H1 (cell line): ENCODE data around the gene CACNA2D3. TPM values are rescaled to one million over a fixed set of nuclear protein-coding genes. Genes with fewer than 3 reads are reported as not detected.
A peak's percentile ranks its signal among the peaks of the same experiment; 100 is the strongest.

Experiments used
- CTCF ChIA-PET: fragments of 300-600 bp; sonication (Branson Sonifier 250); formaldehyde crosslinking; loops from one replicate; lab custom pipeline; 2021; ENCODE audit not compliant: partially characterized antibody; lab: Charles Lee
- POLR2A ChIA-PET: fragments of 300-600 bp; sonication (Branson Sonifier 250); formaldehyde crosslinking; loops from one replicate; lab custom pipeline; 2021; ENCODE audit warnings: inconsistent platforms; ENCODE audit not compliant: partially characterized antibody; lab: Charles Lee
- DNase-seq, 2 experiments: peaks; one replicate each; pipeline versions ENCODE4 v3.0.0 to v3.0.0-alpha.2; 2010 to 2022; ENCODE audit warnings: low spot score in 2 of 2, low read depth in 1 of 2, mixed read lengths in 1 of 2
- FAIRE-seq: peaks from 2 replicates; lab custom pipeline; 2011; peaks lifted over from hg19 to GRCh38; lab: Jason Lieb, UNC
- H2AFZ ChIP-seq: 2 replicates; pipeline ENCODE4 v1.8.1; 2012; ENCODE audit warnings: low read length, inconsistent platforms
- H2AK5ac ChIP-seq: 2 replicates; pipeline ENCODE4 v1.6.1; 2013; ENCODE audit warnings: low read depth, low read length
- H2BK120ac ChIP-seq: replicated peaks from 2 replicates; pipeline ENCODE3; 2013; ENCODE audit warnings: low read depth, low read length, inconsistent platforms
- H2BK12ac ChIP-seq: 2 replicates; pipeline ENCODE4 v1.6.1; 2013; ENCODE audit warnings: low read depth, low read length
- H2BK15ac ChIP-seq: 2 replicates; pipeline ENCODE4 v1.6.1; 2013; ENCODE audit warnings: low read length
- H2BK20ac ChIP-seq: 2 replicates; pipeline ENCODE4 v1.6.1; 2013; ENCODE audit warnings: low read length
- H2BK5ac ChIP-seq: 2 replicates; pipeline ENCODE4 v1.6.1; 2013; ENCODE audit warnings: low read depth, low read length
- H3K14ac ChIP-seq: 2 replicates; pipeline ENCODE4 v1.6.1; 2013; ENCODE audit warnings: inconsistent platforms; ENCODE audit not compliant: insufficient read length
- H3K18ac ChIP-seq: 2 replicates; pipeline ENCODE4 v1.6.1; 2013; ENCODE audit warnings: low read length; ENCODE audit errors: extremely low read depth
- H3K23ac ChIP-seq: 2 replicates; pipeline ENCODE4 v1.6.1; 2013; ENCODE audit warnings: inconsistent platforms; ENCODE audit not compliant: insufficient read length
- H3K23me2 ChIP-seq: 2 replicates; pipeline ENCODE4 v1.6.1; 2013; ENCODE audit warnings: low read depth, low read length
- H3K27ac ChIP-seq: 2 replicates; pipeline ENCODE4 v1.6.1; 2011; ENCODE audit warnings: low read depth, low read length, inconsistent platforms
- H3K27me3 ChIP-seq, 4 experiments: replicated peaks in 1 of 4; 1 replicate in 1 of 4; 2 replicates in 3 of 4; pipeline versions ENCODE4 v1.6.1 to v1.8.1; 2011 to 2013; ENCODE audit warnings: low read length in 3 of 4, mild to moderate bottlenecking in 3 of 4, inconsistent platforms in 2 of 4, mixed read lengths in 2 of 4, moderate library complexity in 1 of 4; ENCODE audit not compliant: control insufficient read depth in 3 of 4, insufficient read depth in 3 of 4; ENCODE audit errors: extremely low read depth in 1 of 4
- H3K36me3 ChIP-seq, 4 experiments: 2 replicates each; pipeline versions ENCODE4 v1.6.1 to v1.8.1; 2011 to 2013; ENCODE audit warnings: mild to moderate bottlenecking in 4 of 4, low read length in 3 of 4, moderate library complexity in 2 of 4, control low read depth in 1 of 4, inconsistent platforms in 1 of 4; ENCODE audit not compliant: insufficient read depth in 4 of 4, control insufficient read depth in 2 of 4
- H3K4ac ChIP-seq: replicated peaks from 2 replicates; pipeline ENCODE3; 2013; ENCODE audit warnings: low read length, low read depth, mixed read lengths, inconsistent platforms; ENCODE audit not compliant: insufficient read length
- H3K4me1 ChIP-seq, 4 experiments: replicated peaks in 1 of 4; 1 replicate in 1 of 4; 2 replicates in 3 of 4; pipeline versions ENCODE4 v1.6.1 to v1.8.1; 2011 to 2013; ENCODE audit warnings: low read length in 3 of 4, inconsistent platforms in 2 of 4, mixed read lengths in 1 of 4; ENCODE audit not compliant: insufficient read depth in 4 of 4, control insufficient read depth in 3 of 4
- H3K4me2 ChIP-seq, 2 experiments: 2 replicates each; pipeline versions ENCODE4 v1.6.1 to v1.8.1; 2011 to 2013; ENCODE audit warnings: low read depth in 2 of 2, low read length in 2 of 2, control low read depth in 1 of 2, inconsistent platforms in 1 of 2, mild to moderate bottlenecking in 1 of 2; ENCODE audit not compliant: insufficient read depth in 1 of 2
- H3K4me3 ChIP-seq, 4 experiments: fragments of 200-600, 300-600 bp in 1 of 4; sonication (generic), shearing (Covaris generic), sonication (Bioruptor Twin) in 1 of 4; 2 replicates each; pipeline versions ENCODE4 v1.5.1 to v1.8.1; 2011 to 2016; ENCODE audit warnings: low read length in 4 of 4, low read depth in 3 of 4, control low read depth in 2 of 4, inconsistent platforms in 2 of 4, mild to moderate bottlenecking in 2 of 4, mixed read lengths in 1 of 4, moderate library complexity in 1 of 4; ENCODE audit not compliant: insufficient read depth in 2 of 4; ENCODE audit errors: extremely low read depth in 1 of 4
- H3K56ac ChIP-seq: replicated peaks from 2 replicates; pipeline ENCODE3; 2013; ENCODE audit warnings: low read depth, mild to moderate bottlenecking, mixed read lengths, low read length, inconsistent platforms; ENCODE audit not compliant: insufficient read length
- H3K79me1 ChIP-seq: 2 replicates; pipeline ENCODE4 v1.6.1; 2013; ENCODE audit warnings: low read depth, low read length, control low read depth
- H3K79me2 ChIP-seq, 2 experiments: 2 replicates each; pipeline versions ENCODE4 v1.6.1 to v1.8.1; 2012 to 2013; ENCODE audit warnings: low read length in 2 of 2, mild to moderate bottlenecking in 2 of 2, inconsistent platforms in 1 of 2; ENCODE audit not compliant: insufficient read depth in 2 of 2, control insufficient read depth in 1 of 2
- H3K9ac ChIP-seq, 4 experiments: replicated peaks in 1 of 4; 1 replicate in 1 of 4; 2 replicates in 3 of 4; pipeline versions ENCODE4 v1.6.1 to v1.8.1; 2011 to 2013; ENCODE audit warnings: low read depth in 3 of 4, low read length in 3 of 4, control low read depth in 2 of 4, mild to moderate bottlenecking in 2 of 4, moderate library complexity in 2 of 4, inconsistent platforms in 1 of 4; ENCODE audit errors: extremely low read depth in 1 of 4
- H3K9me3 ChIP-seq, 2 experiments: 2 replicates each; pipeline versions ENCODE4 v1.6.1 to v1.8.1; 2012 to 2013; ENCODE audit warnings: mild to moderate bottlenecking in 2 of 2, moderate library complexity in 2 of 2, control low read depth in 1 of 2, inconsistent platforms in 1 of 2, low read depth in 1 of 2, low read length in 1 of 2, mixed read lengths in 1 of 2; ENCODE audit not compliant: insufficient read depth in 2 of 2
- H4K20me1 ChIP-seq, 2 experiments: replicated peaks in 1 of 2; 2 replicates each; pipeline versions ENCODE3 to v1.8.1; 2011 to 2013; ENCODE audit warnings: inconsistent platforms in 2 of 2, low read length in 2 of 2, mild to moderate bottlenecking in 1 of 2; ENCODE audit not compliant: insufficient read depth in 2 of 2, control insufficient read depth in 1 of 2
- H4K5ac ChIP-seq: 2 replicates; pipeline ENCODE4 v1.6.1; 2013; ENCODE audit warnings: low read length, low read depth, mixed read lengths, inconsistent platforms; ENCODE audit not compliant: insufficient read length
- H4K8ac ChIP-seq: 2 replicates; pipeline ENCODE4 v1.8.0; 2013; ENCODE audit warnings: mild to moderate bottlenecking, moderate library complexity, low read length, inconsistent platforms; ENCODE audit not compliant: insufficient read depth; ENCODE audit errors: extremely low read depth
- H4K91ac ChIP-seq: replicated peaks from 2 replicates; pipeline ENCODE3; 2013; ENCODE audit warnings: low read length, mixed read lengths, inconsistent platforms; ENCODE audit not compliant: insufficient read length
- BACH1 ChIP-seq: IDR thresholded peaks from 2 replicates; pipeline ENCODE4 v1.6.1; 2012; ENCODE audit warnings: low read length, improper control_type of control experiment
- CREB1 ChIP-seq: IDR thresholded peaks from 2 replicates; pipeline ENCODE4 v1.6.1; 2012; ENCODE audit warnings: inconsistent platforms
- CTCF ChIP-seq, 3 experiments: IDR thresholded peaks; 1 replicate in 2 of 3; 2 replicates in 1 of 3; pipeline versions ENCODE4 v1.5.1 to v1.6.1; 2011; ENCODE audit warnings: low read length in 3 of 3, mild to moderate bottlenecking in 3 of 3, inconsistent platforms in 2 of 3, low read depth in 1 of 3, moderate library complexity in 1 of 3; ENCODE audit not compliant: insufficient read depth in 1 of 3; ENCODE audit errors: control extremely low read depth in 1 of 3
- POLR2AphosphoS5 ChIP-seq: IDR thresholded peaks from 2 replicates; pipeline ENCODE4 v1.6.1; 2011; ENCODE audit warnings: low read depth, low read length
- POU5F1 ChIP-seq: IDR thresholded peaks from 2 replicates; pipeline ENCODE4 v1.6.1; 2011; ENCODE audit warnings: low read depth, mild to moderate bottlenecking, low read length, moderate library complexity
- SIX5 ChIP-seq: IDR thresholded peaks from 2 replicates; pipeline ENCODE4 v1.6.1; 2011; ENCODE audit warnings: mild to moderate bottlenecking, low read depth, low read length
- SP4 ChIP-seq: IDR thresholded peaks from 2 replicates; pipeline ENCODE4 v1.6.1; 2012; ENCODE audit warnings: low read length, inconsistent platforms
- TAF1 ChIP-seq: IDR thresholded peaks from 2 replicates; pipeline ENCODE4 v1.6.1; 2011; ENCODE audit warnings: mild to moderate bottlenecking, low read depth, low read length
- USF2 ChIP-seq: IDR thresholded peaks from 2 replicates; pipeline ENCODE4 v1.6.1; 2011; ENCODE audit warnings: low read length, improper control_type of control experiment
- WGBS, 2 experiments: shearing (Covaris generic) in 1 of 2; methylation state at CpG; one replicate each; pipeline versions ENCODE4 v1.1.6 to v1.1.7; 2013 to 2015; ENCODE audit warnings: low lambda C conversion rate in 2 of 2, mixed read lengths in 2 of 2, inconsistent platforms in 1 of 2, low coverage in 1 of 2, missing lambda C conversion rate in 1 of 2; ENCODE audit not compliant: insufficient replicate concordance in 2 of 2, insufficient coverage in 1 of 2, insufficient read length in 1 of 2; ENCODE audit errors: extremely low coverage in 1 of 2, missing lambda C conversion rate in 1 of 2; 5-methylcytosine and 5-hydroxymethylcytosine counted together
- polyA plus RNA-seq, 7 experiments: library from polyadenylated mRNA; depleted of rRNA in 3 of 7; stranded (reverse) in 5 of 7; unstranded in 2 of 7; fragments of >200 nt in 5 of 7; fragments of 200-250 nt in 2 of 7; gene quantifications; 1 replicate in 5 of 7; 2 replicates in 1 of 7; 4 replicates in 1 of 7; pipeline versions ENCODE4 v1.2.1 to v1.2.3, GENCODE V29; 2011 to 2013; ENCODE audit warnings: missing spikeins in 2 of 7, mixed read lengths in 2 of 7
- total RNA-seq: library from RNA; stranded (reverse); fragmentation: NEBNext Ultra II Directional; extraction: Animal tissue kit (Norgen Biotek cat#: 25700); gene quantifications from 2 replicates; pipeline ENCODE4 v1.2.1, GENCODE V29; 2021

Gene CACNA2D3
- total and polyA plus RNA-seq, 2 of the 8 experiments (the other 6 are each of a cell fraction or from before 2014, with no cell fraction given): 1.5 to 1.8 TPM

GRCh38 chr3:54870423-54870822, 748.1 kb downstream of the CACNA2D3 start:
- DNase-seq (no peak), FAIRE-seq (no peak)
- Histone ChIP-seq H2BK5ac (no peak overlapping the region), H3K56ac (no peak overlapping the region), H4K20me1 (peaks cover 0 to 3% of the 10 kb centered on the region in 2 experiments), H3K4ac (no peak overlapping the region), H3K9ac (no peak overlapping the region), H3K23ac (no peak overlapping the region), H2AFZ (no peak overlapping the region), H4K8ac (no peak overlapping the region), H3K4me2 (no peak overlapping the region), H2BK15ac (no peak overlapping the region), H2BK12ac (no peak overlapping the region), H3K36me3 (no peaks in the 10 kb centered on the region), H3K4me1 (peaks cover 0 to 3% (median 0%) of the 10 kb centered on the region in 4 experiments; a peak in 4 of 7 replicates), H3K9me3 (no peaks in the 10 kb centered on the region), H3K79me2 (no peaks in the 10 kb centered on the region), H2BK120ac (no peak overlapping the region), H3K27me3 (no peaks in the 10 kb centered on the region), H4K5ac (no peak overlapping the region), H4K91ac (no peak overlapping the region), H3K27ac (no peak overlapping the region; the same call in 1 of the 2 replicates), H2BK20ac (no peak overlapping the region), H3K14ac (no peak overlapping the region), H3K4me3 (no peak overlapping the region), H2AK5ac (no peak overlapping the region), H3K79me1 (no peaks in the 10 kb centered on the region; the same call in 1 of the 2 replicates), H3K18ac (no peak overlapping the region), H3K23me2 (peaks cover 2% of the 10 kb centered on the region; the same call in 1 of the 2 replicates)
- ChIA-PET POLR2A (no interaction called here), CTCF (interaction anchor here (0.6 to 1.4 kb wide), 9 partner anchors 9 to 1303 kb away, joined by 3 to 5 read pairs (median 4); no protein-coding TSS in a partner anchor)
- 84% methylated on average over 7 of the region's 7 CpGs; no CpG with 5 or more reads in 1 of the 2 experiments for WGBS, 2 experiments
- TF ChIP-seq CTCF (IDR thresholded peaks at IDR 0.05; ENCODE audit: control extremely low read depth in 1 of 3, insufficient read depth in 1 of 3, low read depth in 1 of 3, low read length in 3 of 3) (peak in 2 of 3 experiments; percentile 24 to 48; a peak in 2 of 4 replicates), USF2 (no peak), SP4 (no peak), POLR2AphosphoS5 (no peak), CREB1 (no peak), BACH1 (no peak), POU5F1 (no peak), TAF1 (no peak), SIX5 (no peak)
